HepG2 (cell line): ENCODE measurements around the gene CIITA. TPM values are rescaled to one million over a fixed set of nuclear protein-coding genes. Genes with fewer than 3 reads are reported as not detected.

Source experiments
- ATAC-seq: fragments of 200-7000 bp; cut with Tn5 transposase; 3 replicates; pipeline ENCODE4 v1.9.1; 2020; ENCODE audit warnings: mild to moderate bottlenecking, moderate library complexity
- BruUV-seq: library from RNA; stranded (reverse); fragments of 400-500 nt; replicated peaks from 2 replicates; lab custom pipeline; 2021; lab: Mats Ljungman, UMichigan
- CTCF ChIA-PET: fragments of 300-600 bp; formaldehyde crosslinking; extraction: SDS; loops from one replicate; lab custom pipeline; 2021; ENCODE audit warnings: low total read pairs, inconsistent platforms, low intra/inter-chr PET ratio; lab: Yijun Ruan, JAX
- POLR2A ChIA-PET: fragments of 350-600 bp; sonication (Branson Sonifier 250); formaldehyde crosslinking; loops from one replicate; lab custom pipeline; 2020; ENCODE audit warnings: antibody characterized with exemption, inconsistent platforms; lab: Yijun Ruan, JAX
- DNase-seq: peaks from one replicate; pipeline ENCODE4 v3.0.0-alpha.2; 2015; ENCODE audit warnings: low spot score
- FAIRE-seq: peaks from 3 replicates; lab custom pipeline; 2011; peaks lifted over from hg19 to GRCh38; lab: Jason Lieb, UNC
- H2AFZ ChIP-seq: one replicate; pipeline ENCODE4 v1.6.1; 2011; ENCODE audit warnings: low read length, inconsistent platforms
- H3K27ac ChIP-seq: fragments of 300-600 bp; 3 replicates; pipeline ENCODE4 v1.8.0; 2011; ENCODE audit warnings: mixed run types, mild to moderate bottlenecking, mixed read lengths, low read length, inconsistent platforms; ENCODE audit not compliant: insufficient read depth; ENCODE audit errors: extremely low read length
- H3K27me3 ChIP-seq, 2 experiments: fragments of 200-600 bp in 1 of 2; 2 replicates in 1 of 2; 3 replicates in 1 of 2; pipeline versions ENCODE4 v1.6.0 to v1.8.0; 2011; ENCODE audit warnings: low read length in 2 of 2, mild to moderate bottlenecking in 2 of 2, moderate library complexity in 2 of 2, inconsistent platforms in 1 of 2; ENCODE audit not compliant: insufficient read depth in 2 of 2, control insufficient read depth in 1 of 2
- H3K36me3 ChIP-seq, 2 experiments: fragments of 200-600 bp in 1 of 2; replicated peaks in 1 of 2; 2 replicates in 1 of 2; 3 replicates in 1 of 2; pipeline versions ENCODE4 v1.5.1 to v1.8.0; 2011; ENCODE audit warnings: low read length in 2 of 2, inconsistent platforms in 1 of 2; ENCODE audit not compliant: insufficient read depth in 2 of 2, control insufficient read depth in 1 of 2
- H3K4me1 ChIP-seq: 2 replicates; pipeline ENCODE4 v1.5.1; 2012; ENCODE audit warnings: low read length, inconsistent platforms; ENCODE audit not compliant: insufficient read depth
- H3K4me2 ChIP-seq: 2 replicates; pipeline ENCODE4 v1.6.0; 2011; ENCODE audit warnings: low read depth, low read length, inconsistent platforms
- H3K4me3 ChIP-seq, 3 experiments: fragments of 200-600 bp in 1 of 3; sonication (generic), shearing (Covaris generic) in 1 of 3; replicated peaks in 1 of 3; 2 replicates each; pipeline ENCODE4 v1.5.1; 2011 to 2016; ENCODE audit warnings: low read length in 3 of 3, inconsistent platforms in 2 of 3, low read depth in 2 of 3, mild to moderate bottlenecking in 2 of 3, control low read depth in 1 of 3, mixed read lengths in 1 of 3; ENCODE audit not compliant: insufficient read depth in 1 of 3
- H3K79me2 ChIP-seq: one replicate; pipeline ENCODE4 v1.6.1; 2011; ENCODE audit warnings: low read length, inconsistent platforms; ENCODE audit not compliant: insufficient read depth
- H3K9ac ChIP-seq: 2 replicates; pipeline ENCODE4 v1.6.0; 2011; ENCODE audit warnings: mild to moderate bottlenecking, low read depth, low read length, inconsistent platforms; ENCODE audit not compliant: insufficient read depth
- H3K9me3 ChIP-seq: 2 replicates; pipeline ENCODE4 v1.5.1; 2012; ENCODE audit warnings: mild to moderate bottlenecking, low read length
- H4K20me1 ChIP-seq: 2 replicates; pipeline ENCODE4 v1.6.0; 2011; ENCODE audit warnings: inconsistent platforms, mild to moderate bottlenecking, low read length, moderate library complexity; ENCODE audit not compliant: insufficient read depth
- GTF3A ChIP-seq: sonication (generic); formaldehyde crosslinking; conservative IDR thresholded peaks from 2 replicates; pipeline ENCODE4 v1.4.0; 2020; ENCODE audit warnings: mild to moderate bottlenecking, missing genetic modification reagents
- KLF16 ChIP-seq, 2 experiments: sonication (generic) in 1 of 2; formaldehyde crosslinking in 1 of 2; IDR thresholded peaks; 2 replicates each; pipeline versions ENCODE4 v1.6.1 to v1.8.0; 2016 to 2023; ENCODE audit warnings: missing genetic modification reagents in 2 of 2, missing compliant biosample characterization in 1 of 2
- PRDM10 ChIP-seq: sonication (generic); formaldehyde crosslinking; IDR thresholded peaks from 2 replicates; pipeline ENCODE4 v1.4.0; 2020; ENCODE audit warnings: low read depth, missing genetic modification reagents
- ZNF572 ChIP-seq: sonication (generic); formaldehyde crosslinking; IDR thresholded peaks from 2 replicates; pipeline ENCODE4 v1.5.1; 2020; ENCODE audit warnings: mild to moderate bottlenecking, missing genetic modification reagents
- ZNF775 ChIP-seq: sonication (generic); formaldehyde crosslinking; IDR thresholded peaks from 2 replicates; pipeline ENCODE4 v1.4.0; 2020; ENCODE audit warnings: missing genetic modification reagents, mild to moderate bottlenecking, moderate library complexity, borderline replicate concordance
- WGBS: methylation state at CpG from one replicate; pipeline ENCODE4 v1.1.6; 2017; ENCODE audit warnings: low lambda C conversion rate; 5-methylcytosine and 5-hydroxymethylcytosine counted together
- in situ Hi-C: cut with HindIII; loops from 2 replicates; pipeline ENCODE4 v1.10.0; 2017; ENCODE audit warnings: low pct_unique_long_range_greater_than_20kb; ENCODE audit not compliant: extremely low pct_ligation_motif_present
- intact Hi-C: fragments of 100-400 bp; cut with micrococcal nuclease; formaldehyde crosslinking; loops from one replicate; pipeline ENCODE4 v1.10.0; 2022; ENCODE audit not compliant: unreplicated experiment
- polyA plus RNA-seq, 8 experiments: library from polyadenylated mRNA; depleted of rRNA in 3 of 8; stranded (reverse) in 7 of 8; unstranded in 1 of 8; fragments of >200 nt; fragmentation: Illumina TruSeq in 4 of 8; extraction: Trizol in 4 of 8; gene quantifications; 2 replicates each; pipeline versions ENCODE4 v1.2.1 to v1.2.3, GENCODE V29; 2011 to 2016; ENCODE audit warnings: low read depth in 4 of 8, missing spikeins in 1 of 8, mixed read lengths in 1 of 8; ENCODE audit not compliant: insufficient read depth in 1 of 8
- total RNA-seq, 5 experiments: library from RNA; depleted of rRNA; stranded (reverse); fragments of >200 nt; fragmentation: Illumina TruSeq; extraction: Trizol; gene quantifications; 2 replicates each; pipeline ENCODE4 v1.2.3, GENCODE V29; 2016; ENCODE audit warnings: low read depth in 1 of 5
- TF ChIP-seq, protein P1 (sequence below): fragments of 450-650 bp; IDR thresholded peaks from 2 replicates; pipeline ENCODE4 v1.6.1; 2016
- TF ChIP-seq, protein P2 (sequence below): conservative IDR thresholded peaks from 2 replicates; pipeline ENCODE4 v1.6.1; 2018; ENCODE audit warnings: missing genetic modification reagents
- TF ChIP-seq, protein P3 (sequence below): sonication (generic); formaldehyde crosslinking; IDR thresholded peaks from 2 replicates; pipeline ENCODE4 v1.8.1; 2023; ENCODE audit warnings: mild to moderate bottlenecking, missing genetic modification reagents, borderline replicate concordance
- TF ChIP-seq, protein P4 (sequence below): IDR thresholded peaks from 2 replicates; pipeline ENCODE4 v1.6.1; 2016; ENCODE audit warnings: low read depth, missing genetic modification reagents, missing compliant biosample characterization

CIITA gene
- total and polyA plus RNA-seq, 2 of the 13 experiments (the other 11 are each of a cell fraction or from before 2014, with no cell fraction given): 0.08 to 0.09 TPM

DNA sequence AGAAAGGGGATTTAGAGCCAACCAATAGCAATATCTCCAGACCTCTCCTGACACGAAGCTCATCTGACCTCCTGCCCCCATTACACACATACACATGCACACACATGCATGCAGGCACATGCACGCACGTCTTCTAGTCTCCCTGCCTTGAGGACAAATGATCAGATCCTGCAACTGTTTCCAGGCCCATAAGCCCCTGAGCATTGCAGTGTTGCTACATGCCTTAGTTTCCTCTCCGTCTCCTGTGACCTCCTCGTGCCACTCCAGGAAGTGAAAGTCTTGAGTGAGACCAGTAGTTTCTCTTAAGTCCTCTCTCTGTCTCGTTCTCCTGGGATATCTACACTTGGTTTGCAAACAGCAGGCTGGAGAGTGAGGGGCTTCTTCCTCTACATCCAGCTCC is 8.2 kb downstream of the CIITA start:
- H4K20me1 ChIP-seq: no peaks in the 10 kb centered on the region
- POLR2A ChIA-PET: no interaction called here
- ATAC-seq: no peak
- intact Hi-C loops (no loop called here), in situ Hi-C loops (no loop called here)
- H3K27me3 ChIP-seq: peaks cover 0 to 15% of the 10 kb centered on the region in 2 experiments; a peak in 2 of 5 replicates
- DNase-seq: no peak
- no peak for FAIRE-seq
- no peak overlapping the region for H3K4me3 ChIP-seq
- H3K36me3 ChIP-seq: no peaks in the 10 kb centered on the region
- H3K27ac ChIP-seq: no peak overlapping the region
- no peaks in the 10 kb centered on the region for H3K4me1 ChIP-seq
- no peaks in the 10 kb centered on the region for H3K9me3 ChIP-seq
- no peak overlapping the region for H3K9ac ChIP-seq
- 15% methylated on average over 6 of the region's 6 CpGs for WGBS
- no TSS peak for BruUV-seq
- CTCF ChIA-PET: no interaction called here
- no peak overlapping the region for H2AFZ ChIP-seq
- H3K79me2 ChIP-seq: no peaks in the 10 kb centered on the region
- H3K4me2 ChIP-seq: no peak overlapping the region
- TF ChIP-seq ZNF775 (CRISPR knock-in tag) (no peak), PRDM10 (CRISPR knock-in tag) (no peak), GTF3A (no peak), KLF16 (CRISPR knock-in tag; IDR thresholded peaks at IDR 0.05) (no peak), ZNF572 (CRISPR knock-in tag) (no peak)
- TF ChIP-seq, protein P1, sequence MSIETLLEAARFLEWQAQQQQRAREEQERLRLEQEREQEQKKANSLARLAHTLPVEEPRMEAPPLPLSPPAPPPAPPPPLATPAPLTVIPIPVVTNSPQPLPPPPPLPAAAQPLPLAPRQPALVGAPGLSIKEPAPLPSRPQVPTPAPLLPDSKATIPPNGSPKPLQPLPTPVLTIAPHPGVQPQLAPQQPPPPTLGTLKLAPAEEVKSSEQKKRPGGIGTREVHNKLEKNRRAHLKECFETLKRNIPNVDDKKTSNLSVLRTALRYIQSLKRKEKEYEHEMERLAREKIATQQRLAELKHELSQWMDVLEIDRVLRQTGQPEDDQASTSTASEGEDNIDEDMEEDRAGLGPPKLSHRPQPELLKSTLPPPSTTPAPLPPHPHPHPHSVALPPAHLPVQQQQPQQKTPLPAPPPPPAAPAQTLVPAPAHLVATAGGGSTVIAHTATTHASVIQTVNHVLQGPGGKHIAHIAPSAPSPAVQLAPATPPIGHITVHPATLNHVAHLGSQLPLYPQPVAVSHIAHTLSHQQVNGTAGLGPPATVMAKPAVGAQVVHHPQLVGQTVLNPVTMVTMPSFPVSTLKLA: no peak
- TF ChIP-seq, protein P2, sequence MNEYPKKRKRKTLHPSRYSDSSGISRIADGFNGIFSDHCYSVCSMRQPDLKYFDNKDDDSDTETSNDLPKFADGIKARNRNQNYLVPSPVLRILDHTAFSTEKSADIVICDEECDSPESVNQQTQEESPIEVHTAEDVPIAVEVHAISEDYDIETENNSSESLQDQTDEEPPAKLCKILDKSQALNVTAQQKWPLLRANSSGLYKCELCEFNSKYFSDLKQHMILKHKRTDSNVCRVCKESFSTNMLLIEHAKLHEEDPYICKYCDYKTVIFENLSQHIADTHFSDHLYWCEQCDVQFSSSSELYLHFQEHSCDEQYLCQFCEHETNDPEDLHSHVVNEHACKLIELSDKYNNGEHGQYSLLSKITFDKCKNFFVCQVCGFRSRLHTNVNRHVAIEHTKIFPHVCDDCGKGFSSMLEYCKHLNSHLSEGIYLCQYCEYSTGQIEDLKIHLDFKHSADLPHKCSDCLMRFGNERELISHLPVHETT (CRISPR knock-in tag): no peak
- TF ChIP-seq, protein P3, sequence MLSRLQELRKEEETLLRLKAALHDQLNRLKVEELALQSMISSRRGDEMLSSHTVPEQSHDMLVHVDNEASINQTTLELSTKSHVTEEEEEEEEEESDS (CRISPR knock-in tag): no peak
- TF ChIP-seq, protein P4, sequence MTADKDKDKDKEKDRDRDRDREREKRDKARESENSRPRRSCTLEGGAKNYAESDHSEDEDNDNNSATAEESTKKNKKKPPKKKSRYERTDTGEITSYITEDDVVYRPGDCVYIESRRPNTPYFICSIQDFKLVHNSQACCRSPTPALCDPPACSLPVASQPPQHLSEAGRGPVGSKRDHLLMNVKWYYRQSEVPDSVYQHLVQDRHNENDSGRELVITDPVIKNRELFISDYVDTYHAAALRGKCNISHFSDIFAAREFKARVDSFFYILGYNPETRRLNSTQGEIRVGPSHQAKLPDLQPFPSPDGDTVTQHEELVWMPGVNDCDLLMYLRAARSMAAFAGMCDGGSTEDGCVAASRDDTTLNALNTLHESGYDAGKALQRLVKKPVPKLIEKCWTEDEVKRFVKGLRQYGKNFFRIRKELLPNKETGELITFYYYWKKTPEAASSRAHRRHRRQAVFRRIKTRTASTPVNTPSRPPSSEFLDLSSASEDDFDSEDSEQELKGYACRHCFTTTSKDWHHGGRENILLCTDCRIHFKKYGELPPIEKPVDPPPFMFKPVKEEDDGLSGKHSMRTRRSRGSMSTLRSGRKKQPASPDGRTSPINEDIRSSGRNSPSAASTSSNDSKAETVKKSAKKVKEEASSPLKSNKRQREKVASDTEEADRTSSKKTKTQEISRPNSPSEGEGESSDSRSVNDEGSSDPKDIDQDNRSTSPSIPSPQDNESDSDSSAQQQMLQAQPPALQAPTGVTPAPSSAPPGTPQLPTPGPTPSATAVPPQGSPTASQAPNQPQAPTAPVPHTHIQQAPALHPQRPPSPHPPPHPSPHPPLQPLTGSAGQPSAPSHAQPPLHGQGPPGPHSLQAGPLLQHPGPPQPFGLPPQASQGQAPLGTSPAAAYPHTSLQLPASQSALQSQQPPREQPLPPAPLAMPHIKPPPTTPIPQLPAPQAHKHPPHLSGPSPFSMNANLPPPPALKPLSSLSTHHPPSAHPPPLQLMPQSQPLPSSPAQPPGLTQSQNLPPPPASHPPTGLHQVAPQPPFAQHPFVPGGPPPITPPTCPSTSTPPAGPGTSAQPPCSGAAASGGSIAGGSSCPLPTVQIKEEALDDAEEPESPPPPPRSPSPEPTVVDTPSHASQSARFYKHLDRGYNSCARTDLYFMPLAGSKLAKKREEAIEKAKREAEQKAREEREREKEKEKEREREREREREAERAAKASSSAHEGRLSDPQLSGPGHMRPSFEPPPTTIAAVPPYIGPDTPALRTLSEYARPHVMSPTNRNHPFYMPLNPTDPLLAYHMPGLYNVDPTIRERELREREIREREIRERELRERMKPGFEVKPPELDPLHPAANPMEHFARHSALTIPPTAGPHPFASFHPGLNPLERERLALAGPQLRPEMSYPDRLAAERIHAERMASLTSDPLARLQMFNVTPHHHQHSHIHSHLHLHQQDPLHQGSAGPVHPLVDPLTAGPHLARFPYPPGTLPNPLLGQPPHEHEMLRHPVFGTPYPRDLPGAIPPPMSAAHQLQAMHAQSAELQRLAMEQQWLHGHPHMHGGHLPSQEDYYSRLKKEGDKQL: no peak
